Right cardiac atrium (tissue), 5 donors: ENCODE data around the gene BPI. TPM values are rescaled to one million over a fixed set of nuclear protein-coding genes. Genes with fewer than 3 reads are reported as not detected.
A peak's percentile ranks its signal among the peaks of the same experiment; 100 is the strongest.

Experiments used
- ATAC-seq, 2 donors: fragments of 200-7000 bp; cut with Tn5 transposase; one replicate each; pipeline versions ENCODE4 v1.8.0 to v1.9.1; 2020; ENCODE audit warnings: moderate library complexity in 2 of 2, mild to moderate bottlenecking in 1 of 2
- DNase-seq, 3 donors: peaks; one replicate each; pipeline ENCODE4 v3.0.0-alpha.2; 2020
- H3K27ac ChIP-seq: one replicate; pipeline ENCODE4 v1.5.1; 2013; ENCODE audit warnings: mild to moderate bottlenecking, low read length, control low read depth, moderate library complexity
- H3K27me3 ChIP-seq: one replicate; pipeline ENCODE4 v1.6.1; 2013; ENCODE audit not compliant: control insufficient read depth, insufficient read depth
- H3K4me1 ChIP-seq: one replicate; pipeline ENCODE4 v1.6.1; 2013; ENCODE audit warnings: low read length; ENCODE audit not compliant: control insufficient read depth, insufficient read depth
- H3K4me3 ChIP-seq: one replicate; pipeline ENCODE4 v1.5.1; 2013; ENCODE audit warnings: low read length, control low read depth
- H3K9me3 ChIP-seq: one replicate; pipeline ENCODE4 v1.6.1; 2013; ENCODE audit warnings: low read length; ENCODE audit not compliant: control insufficient read depth
- WGBS: extraction: QIAGEN DNeasy Blood & Tissue Kit; methylation state at CpG from one replicate; pipeline ENCODE4 v1.1.7; 2013; 5-methylcytosine and 5-hydroxymethylcytosine counted together
- intact Hi-C, 4 donors: fragments of 100-400 bp; cut with DNase I; formaldehyde crosslinking; loops; one replicate each; pipeline versions ENCODE4 v1.11.0 to v1.14.0; 2022 to 2023
- polyA plus RNA-seq: library from polyadenylated mRNA; stranded (reverse); fragments of 200-250 nt; gene quantifications from one replicate; pipeline ENCODE4 v1.2.3, GENCODE V29; 2013
- total RNA-seq, 4 donors: library from RNA; stranded (reverse); fragmentation: NEBNext Ultra II Directional; extraction: Animal tissue kit (Norgen Biotek cat#: 25700); gene quantifications; one replicate each; pipeline ENCODE4 v1.2.1, GENCODE V29; 2021
- donor health status: healthy with polysubstance abuse.
- donor health status: DM: no; HTN: yes; CAD: no.
- donor health status: DM: no; HTN: no; CAD: no.
- donor health status: DM: no; HTN: yes; CAD: no; lungs with severe emphysema.
- donor health status: DM: yes; HTN: yes; CAD: no.

BPI gene
- total and polyA plus RNA-seq, 5 donors: 0.07 to 0.71 (median 0.28) TPM

DNA sequence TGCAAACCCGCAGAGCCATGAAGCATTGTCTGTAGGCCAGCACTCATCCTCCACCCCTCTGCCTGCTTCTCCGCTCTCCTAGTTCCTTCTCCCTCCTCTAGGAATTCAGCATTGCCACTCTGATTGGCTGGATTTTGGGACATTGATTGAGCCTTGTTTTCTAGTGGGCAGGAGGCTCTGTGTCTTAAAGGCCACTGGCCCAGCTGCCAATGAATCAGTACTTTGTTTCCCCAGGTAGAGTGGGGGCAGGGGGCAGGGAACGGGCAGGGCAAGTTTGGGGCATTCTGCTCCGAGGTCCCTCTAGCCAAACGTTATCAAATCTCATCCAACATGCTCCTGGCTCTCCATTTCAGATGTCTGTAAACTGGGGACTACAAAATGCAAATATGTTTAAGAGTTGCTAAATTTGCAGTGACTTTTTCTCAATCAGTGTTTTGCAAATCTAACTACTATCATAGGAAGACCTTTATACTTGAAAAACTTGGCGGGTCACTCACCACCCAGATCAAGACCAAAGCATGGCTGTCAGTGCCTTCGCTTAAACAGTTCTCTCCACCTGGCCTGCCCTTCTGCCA is 10.4 kb upstream of the BPI start:
- Histone ChIP-seq H3K27me3 (no peaks in the 10 kb centered on the region), H3K4me1 (no peaks in the 10 kb centered on the region), H3K9me3 (no peaks in the 10 kb centered on the region), H3K4me3 (no peak overlapping the region), H3K27ac (no peak overlapping the region)
- ATAC-seq (peak in 1 of 2 donors; percentile 14), DNase-seq (no peak)
- intact Hi-C loops: loop anchor here in 1 of 4 donors (10.0 kb wide), 1 partner anchor 59 kb away; no protein-coding TSS in a partner anchor
- 58% methylated on average over 7 of the region's 7 CpGs for WGBS

GRCh38 chr20:38294076-38294591 is 9.8 kb upstream of the BPI start:
- no peak for ATAC-seq
- 84% methylated on average over 11 of the region's 11 CpGs for WGBS
- no peaks in the 10 kb centered on the region for H3K9me3 ChIP-seq
- H3K4me1 ChIP-seq: no peaks in the 10 kb centered on the region
- no peak for DNase-seq
- intact Hi-C loops: loop anchor here in 1 of 4 donors (10.0 kb wide), 1 partner anchor 59 kb away; no protein-coding TSS in a partner anchor
- no peak overlapping the region for H3K27ac ChIP-seq
- no peaks in the 10 kb centered on the region for H3K27me3 ChIP-seq
- H3K4me3 ChIP-seq: no peak overlapping the region

- Histone ChIP-seq H3K4me3 (no peak overlapping the region), H3K27me3 (no peaks in the 10 kb centered on the region), H3K27ac (no peak overlapping the region), H3K9me3 (no peaks in the 10 kb centered on the region), H3K4me1 (no peaks in the 10 kb centered on the region)
- intact Hi-C loops: loop anchor here in 1 of 4 donors (10.0 kb wide), 1 partner anchor 61 kb away; no protein-coding TSS in a partner anchor
- peak in 1 of 3 donors; percentile 45 for DNase-seq
- ATAC-seq: no peak
- WGBS: 92% methylated on average over 5 of the region's 5 CpGs
Observed at GRCh38 chr20:38295811-38296210, 8.1 kb upstream of the BPI start.

- H3K27ac ChIP-seq: no peak overlapping the region
- 63% methylated on average over 11 of the region's 11 CpGs for WGBS
- intact Hi-C loops: loop anchor here in 1 of 4 donors (10.0 kb wide), 1 partner anchor 62 kb away; no protein-coding TSS in a partner anchor
- peak in 1 of 3 donors; percentile 51 for DNase-seq
- no peak overlapping the region for H3K4me3 ChIP-seq
- no peaks in the 10 kb centered on the region for H3K9me3 ChIP-seq
- H3K27me3 ChIP-seq: no peaks in the 10 kb centered on the region
- H3K4me1 ChIP-seq: no peaks in the 10 kb centered on the region
- ATAC-seq: no peak
Observed at GRCh38 chr20:38296433-38296832, 7.5 kb upstream of the BPI start.

DNA sequence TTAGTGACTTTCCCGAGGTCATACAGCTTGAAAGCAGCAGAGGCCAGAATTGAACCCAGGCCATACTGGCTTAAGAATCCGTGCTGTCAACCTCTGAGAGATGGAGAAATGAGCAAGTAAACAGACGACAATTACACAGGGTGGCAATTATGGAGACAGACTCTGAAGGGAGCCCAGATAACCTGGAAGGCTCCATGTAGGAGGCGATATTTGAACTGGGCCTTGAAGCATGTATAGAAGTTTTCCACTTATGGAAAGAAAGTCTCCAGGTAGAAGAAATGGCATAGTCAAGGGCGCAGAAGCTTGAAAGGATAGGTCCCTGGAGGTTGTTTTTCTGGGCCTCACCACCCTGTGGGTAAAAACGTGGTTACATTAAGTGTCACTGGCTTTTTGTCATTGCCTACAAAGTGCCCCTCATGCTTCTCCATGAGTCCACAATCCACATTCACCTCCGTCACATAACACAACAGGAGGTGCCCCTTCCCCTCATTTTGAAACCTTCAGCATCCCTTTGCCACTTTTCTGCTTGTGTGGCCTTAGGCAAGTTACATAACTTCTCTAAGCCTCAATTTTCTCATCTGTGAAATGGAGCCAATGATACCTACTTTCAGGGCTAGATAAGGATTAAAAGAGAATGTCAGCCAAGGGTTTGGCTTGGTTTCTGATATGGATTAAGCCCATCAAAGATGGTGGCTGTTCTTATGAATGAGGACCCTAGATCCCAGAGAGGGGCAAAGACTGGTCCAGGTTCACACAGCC is 5.9 kb upstream of the BPI start:
- H3K27me3 ChIP-seq: no peaks in the 10 kb centered on the region
- H3K4me1 ChIP-seq: no peaks in the 10 kb centered on the region
- H3K9me3 ChIP-seq: no peaks in the 10 kb centered on the region
- DNase-seq (no peak), ATAC-seq (no peak)
- 95% methylated on average over 7 of the region's 7 CpGs for WGBS
- intact Hi-C loops: loop anchor here in 1 of 4 donors (10.0 kb wide), 1 partner anchor 63 kb away; no protein-coding TSS in a partner anchor
- H3K27ac ChIP-seq: peak overlapping the region; percentile 63
- no peak overlapping the region for H3K4me3 ChIP-seq

GRCh38 chr20:38298768-38299288 is 5.1 kb upstream of the BPI start:
- Histone ChIP-seq H3K4me3 (no peak overlapping the region), H3K9me3 (no peaks in the 10 kb centered on the region), H3K4me1 (no peaks in the 10 kb centered on the region), H3K27me3 (no peaks in the 10 kb centered on the region), H3K27ac (peak overlapping the region; percentile 63)
- intact Hi-C loops: loop anchor here in 1 of 4 donors (10.0 kb wide), 1 partner anchor 64 kb away; no protein-coding TSS in a partner anchor
- DNase-seq (peak; percentile 91 to 95 (median 93)), ATAC-seq (peak; percentile 96 to 98)
- 23% methylated on average over 13 of the region's 13 CpGs for WGBS

DNA sequence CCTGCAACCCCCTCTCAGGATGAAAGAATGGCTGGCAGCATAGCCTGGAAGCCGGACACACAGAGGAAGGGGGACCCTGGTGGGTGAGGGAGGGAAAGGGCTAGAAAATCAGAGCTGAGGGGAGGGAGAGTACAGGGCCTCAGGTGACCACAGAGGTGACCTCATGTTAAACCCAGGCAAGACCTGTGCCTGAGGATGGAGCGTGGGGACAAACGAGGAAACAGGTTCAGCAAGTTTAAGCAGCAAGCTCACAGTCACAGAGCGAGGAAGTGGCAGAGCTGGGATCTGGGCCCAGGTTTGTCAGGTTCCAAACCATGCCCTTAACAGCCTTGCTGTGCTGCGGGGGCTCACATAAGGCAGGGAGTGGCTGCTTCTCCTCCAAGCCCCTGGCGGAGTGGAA is 4.0 kb upstream of the BPI start:
- DNase-seq (peak in 1 of 3 donors; percentile 47), ATAC-seq (no peak)
- Histone ChIP-seq H3K27me3 (no peaks in the 10 kb centered on the region), H3K4me1 (no peaks in the 10 kb centered on the region), H3K9me3 (no peaks in the 10 kb centered on the region), H3K27ac (peak overlapping the region; percentile 18), H3K4me3 (no peak overlapping the region)
- intact Hi-C loops: loop anchor here in 2 of 4 donors (5.0 to 10.0 kb wide), 2 partner anchors 65 to 73 kb away; no protein-coding TSS in a partner anchor
- 76% methylated on average over 6 of the region's 6 CpGs for WGBS

GRCh38 chr20:38300438-38300837 is 3.5 kb upstream of the BPI start:
- Histone ChIP-seq H3K4me3 (no peak overlapping the region), H3K27me3 (no peaks in the 10 kb centered on the region), H3K27ac (no peak overlapping the region), H3K9me3 (no peaks in the 10 kb centered on the region), H3K4me1 (no peaks in the 10 kb centered on the region)
- intact Hi-C loops: loop anchor here in 1 of 4 donors (5.0 kb wide), 1 partner anchor 73 kb away; no protein-coding TSS in a partner anchor
- no peak for ATAC-seq
- no peak for DNase-seq
- 82% methylated on average over 4 of the region's 4 CpGs for WGBS

GRCh38 chr20:38301309-38301708 is 2.6 kb upstream of the BPI start:
- H3K27me3 ChIP-seq: no peaks in the 10 kb centered on the region
- ATAC-seq (no peak), DNase-seq (no peak)
- intact Hi-C loops: loop anchor here in 1 of 4 donors (5.0 kb wide), 1 partner anchor 74 kb away; no protein-coding TSS in a partner anchor
- WGBS: 94% methylated on average over 3 of the region's 3 CpGs
- H3K4me1 ChIP-seq: no peaks in the 10 kb centered on the region
- no peaks in the 10 kb centered on the region for H3K9me3 ChIP-seq
- H3K27ac ChIP-seq: no peak overlapping the region
- H3K4me3 ChIP-seq: no peak overlapping the region

DNA sequence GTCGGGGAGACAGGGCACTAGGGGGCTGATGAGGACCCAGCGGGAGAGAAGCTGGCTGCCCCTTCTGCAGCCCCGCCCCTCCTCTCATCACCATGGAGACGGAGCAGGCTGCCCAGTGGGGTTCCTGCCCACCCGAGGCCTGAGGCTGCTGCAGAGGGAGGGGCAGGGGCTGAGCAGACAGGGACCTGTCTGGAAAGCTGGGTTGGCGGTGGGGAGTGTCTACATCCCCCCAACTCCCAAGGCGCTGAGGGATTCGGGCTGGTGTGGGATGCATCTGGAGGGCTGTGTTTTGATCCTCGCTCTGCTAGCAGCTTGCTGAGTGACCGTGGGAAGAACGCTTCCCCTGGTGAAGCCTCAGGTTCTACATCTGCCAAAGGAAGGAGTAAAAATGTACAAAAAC is 1.2 kb upstream of the BPI start:
- peak in 1 of 3 donors; percentile 61 for DNase-seq
- Histone ChIP-seq H3K4me1 (no peaks in the 10 kb centered on the region), H3K4me3 (no peak overlapping the region), H3K27me3 (no peaks in the 10 kb centered on the region), H3K27ac (no peak overlapping the region), H3K9me3 (no peaks in the 10 kb centered on the region)
- ATAC-seq: no peak
- intact Hi-C loops: loop anchor here in 1 of 4 donors (5.0 kb wide), 1 partner anchor 75 kb away; no protein-coding TSS in a partner anchor
- 23% methylated on average over 11 of the region's 11 CpGs for whole genome bisulfite sequencing
